ENCODE data around the gene BICDL2. TPM values are rescaled to one million over a fixed set of nuclear protein-coding genes. Genes with fewer than 3 reads are reported as not detected.

BICDL2 gene
- total and polyA plus RNA-seq, 2 of the 4 experiments (the other 2 are of a cell fraction) = 0.17 to 0.18 TPM

- Histone ChIP-seq H3K18ac (ENCODE audit: low read depth, low read length) (no peak overlapping the region), H3K79me1 (ENCODE audit: low read depth in 1 of 2, low read length in 2 of 2) (peaks cover 0 to 7% of the 10 kb centered on the region in 2 experiments; a peak in 2 of 4 replicates), H3K4me2 (ENCODE audit: low read depth, low read length) (no peak overlapping the region), H2BK20ac (ENCODE audit: low read depth, low read length) (no peak overlapping the region), H2AFZ (replicated peaks; ENCODE audit: low read length, poor library complexity) (no peak overlapping the region), H3K36me3 (ENCODE audit: control insufficient read depth, insufficient read depth, low read length) (no peaks in the 10 kb centered on the region), H3K4ac (ENCODE audit: low read depth, low read length) (no peak overlapping the region), H3K14ac (replicated peaks; ENCODE audit: low read depth, low read length) (no peak overlapping the region), H3K27me3 (ENCODE audit: control insufficient read depth, insufficient read depth, low read length) (peaks cover 33% of the 10 kb centered on the region), H2BK5ac (ENCODE audit: low read depth, low read length, poor library complexity, severe bottlenecking) (no peak overlapping the region), H3K23ac (ENCODE audit: low read depth, low read length) (no peak overlapping the region), H2BK120ac (ENCODE audit: low read depth, low read length) (no peak overlapping the region), H2BK15ac (ENCODE audit: low read depth, low read length) (no peak overlapping the region), H4K5ac (ENCODE audit: low read depth, low read length) (no peak overlapping the region), H4K20me1 (ENCODE audit: insufficient read depth, low read length) (peaks cover 4% of the 10 kb centered on the region; the same call in 1 of the 2 replicates), H3K9me3 (ENCODE audit: control insufficient read depth, insufficient read depth, low read length) (no peaks in the 10 kb centered on the region), H3K4me3 (ENCODE audit: insufficient read depth, low read depth, low read length) (no peak overlapping the region), H3K9me1 (ENCODE audit: insufficient read depth, low read length) (no peaks in the 10 kb centered on the region), H3K27ac (ENCODE audit: insufficient read depth, low read length) (no peak overlapping the region), H4K8ac (ENCODE audit: low read depth in 2 of 2, low read length in 2 of 2) (no peak overlapping the region), H3K4me1 (ENCODE audit: control insufficient read depth, insufficient read depth, low read length) (0 out of 2 replicates have a peak, but pooled peaks cover 3% of the 10 kb centered on the region), H2AK9ac (replicated peaks; ENCODE audit: low read depth, low read length, poor library complexity) (no peak overlapping the region), H3K56ac (ENCODE audit: extremely low read depth, insufficient read depth, low read length) (no peak overlapping the region), H3K9ac (ENCODE audit: low read depth, low read length) (no peak overlapping the region), H4K91ac (ENCODE audit: insufficient read depth, low read depth, low read length) (no peak overlapping the region), H2AK5ac (ENCODE audit: low read depth, low read length) (no peak overlapping the region)
- intact Hi-C loops (cut with micrococcal nuclease) = no loop called here
- CTCF ChIA-PET = interaction anchor here (0.7 kb wide), 1 partner anchor 11 kb away, joined by 12 read pairs; no protein-coding TSS in a partner anchor
- POLR2A ChIA-PET (ENCODE audit: unreplicated experiment) = no interaction called here
- no CpG with 5 or more reads among the region's 6 CpGs for WGBS, 2 experiments (ENCODE audit: extremely low coverage in 2 of 2, insufficient read length in 1 of 2)
- no peak for ATAC-seq (ENCODE audit: low read depth)
- BruUV-seq (replicated peaks) = no TSS peak
- DNase-seq = no peak
- dilution Hi-C loops (cut with HindIII; ENCODE audit: low sequenced_read_pairs, unreplicated experiment) = no loop called here
- TF ChIP-seq FOS (IDR thresholded peaks at IDR 0.05; ENCODE audit: low read depth, low read length) (no peak), SMC3 (IDR thresholded peaks at IDR 0.05; ENCODE audit: low read depth, low read length) (no peak)
- in situ Hi-C loops (cut with MboI; ENCODE audit: low sequenced_read_pairs) = no loop called here
Observed at GRCh38 chr16:3014971-3015370, 21.8 kb downstream of the BICDL2 start.

Data from IMR-90 (cell line).